ENCODE measurements around the gene SNIP1. TPM values are rescaled to one million over a fixed set of nuclear protein-coding genes. Genes with fewer than 3 reads are reported as not detected.
A peak's percentile ranks its signal among the peaks of the same experiment; 100 is the strongest.
"Not testable (repeated sequence)": the region's sequence is repeated elsewhere in the genome, so short reads cannot be mapped to it uniquely, and the experiment has no call there.

The SNIP1 gene
- total RNA-seq: 29.8 TPM

GRCh38 chr1:37553927-37554808 is at the start of gene SNIP1:
TSS of gene SNIP1 (minus strand) at chr1:37554293. CDS start at chr1:37554229, 64 bp downstream.
- DNase-seq (ENCODE audit: low spot score in 2 of 2) (peak; percentile 97 to 98), FAIRE-seq (no peak)

DNA sequence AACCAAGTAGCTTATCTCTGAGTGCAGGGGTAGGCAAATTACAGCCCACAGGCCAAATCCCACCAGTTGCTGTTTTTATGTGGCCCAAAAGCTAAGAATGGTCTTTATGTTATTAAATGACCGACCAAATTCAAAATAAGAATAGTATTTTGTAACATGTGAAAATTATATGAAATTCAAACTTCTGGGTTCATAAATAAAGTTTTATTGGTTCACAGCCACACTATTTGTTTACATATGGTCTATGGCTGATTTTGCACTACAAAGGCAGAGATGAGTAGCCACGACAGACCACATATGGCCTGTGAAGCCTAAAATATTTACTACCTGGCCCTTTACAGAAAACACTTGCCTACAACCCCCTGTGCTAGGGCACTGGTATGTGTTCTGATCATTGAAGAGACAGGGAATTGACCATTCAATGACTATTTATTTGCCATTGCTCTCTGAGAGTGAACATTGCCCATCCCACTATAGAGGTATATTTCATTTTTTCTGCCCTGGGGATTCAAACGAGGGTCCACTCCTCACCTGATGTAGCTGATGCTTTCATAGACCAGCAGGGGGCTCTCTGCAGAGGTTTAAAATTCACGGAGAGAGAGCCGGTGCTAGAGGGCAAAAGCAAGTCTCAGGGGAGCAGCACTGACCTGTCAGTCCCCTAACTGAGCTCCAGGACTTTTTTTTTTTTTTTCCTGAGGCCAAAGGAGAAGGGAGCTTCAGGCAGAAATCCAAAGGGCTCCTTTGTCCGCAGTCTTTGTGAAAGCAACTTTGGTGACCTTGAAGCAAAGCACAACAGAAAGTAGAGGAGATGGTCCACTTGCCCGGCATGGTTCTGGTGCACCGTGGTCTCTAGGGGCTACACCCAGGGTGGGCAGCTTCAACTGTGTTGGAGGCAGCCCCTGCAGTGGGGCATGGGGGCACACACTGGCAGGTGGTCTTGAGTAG is 48.9 kb upstream of the SNIP1 start:
- FAIRE-seq (no peak), DNase-seq (ENCODE audit: low spot score in 2 of 2) (peak in 1 of 2 donors; percentile 47)

DNA sequence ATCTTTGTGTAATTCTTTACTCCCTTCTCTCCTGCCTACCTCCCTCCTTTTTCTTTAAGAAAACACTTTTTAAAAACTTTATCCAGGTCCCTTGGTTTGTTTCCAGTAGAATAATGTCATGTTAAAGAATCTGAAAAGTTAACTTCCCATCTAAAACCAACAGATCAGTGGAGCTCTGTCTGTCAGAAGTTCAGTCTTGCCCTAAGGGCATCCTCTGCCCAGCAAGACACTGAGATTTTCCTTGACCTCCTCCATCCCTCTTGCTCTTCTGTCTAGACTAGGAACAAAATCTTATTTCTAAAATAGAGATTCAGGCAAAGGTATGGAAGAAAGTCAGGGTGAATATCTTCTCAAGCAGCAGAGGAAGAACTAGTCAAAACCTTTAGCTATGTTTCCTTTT is 47.3 kb upstream of the SNIP1 start:
- FAIRE-seq: no peak
- DNase-seq (ENCODE audit: low spot score in 2 of 2): no peak

DNA sequence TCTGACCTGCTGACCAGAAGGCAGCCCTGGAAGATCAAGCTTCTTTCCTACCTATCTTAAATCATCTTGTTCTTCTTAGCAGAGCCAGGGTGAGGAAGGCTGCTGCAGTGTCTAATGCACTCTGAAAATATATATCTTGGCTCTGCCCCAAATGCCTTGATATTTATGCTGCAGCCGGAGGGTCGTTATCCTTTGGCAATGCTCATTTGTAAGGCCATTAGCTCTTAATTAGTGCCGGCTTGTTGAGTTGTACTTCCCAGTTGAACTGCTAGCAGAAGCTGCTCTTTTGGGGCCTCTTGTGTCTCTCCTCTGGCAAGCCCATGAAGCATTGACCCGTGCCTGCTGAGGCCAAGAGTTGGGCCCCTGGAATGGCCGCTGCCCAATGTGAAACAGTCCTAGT is 45.8 kb upstream of the SNIP1 start:
- DNase-seq (ENCODE audit: low spot score in 2 of 2): no peak

GRCh38 chr1:37596182-37596667 is 42.1 kb upstream of the SNIP1 start:
- DNase-seq (ENCODE audit: low spot score in 2 of 2): no peak
- no peak for FAIRE-seq

More for the DNA sequence above, 45.8 kb upstream of the SNIP1 start:
- FAIRE-seq: no peak

GRCh38 chr1:37595440-37596181 is 41.5 kb upstream of the SNIP1 start, which contains the start of gene GNL2:
TSS of gene GNL2 (minus strand) at chr1:37595937. CDS start at chr1:37595822, 115 bp downstream.
- DNase-seq (ENCODE audit: low spot score in 2 of 2) (peak; percentile 92 to 98), FAIRE-seq (no peak)

- no peak for DNase-seq (ENCODE audit: low spot score in 2 of 2)
- no peak for FAIRE-seq
Measured at GRCh38 chr1:37593726-37594125, 39.6 kb upstream of the SNIP1 start.

GRCh38 chr1:37588939-37589338 is 34.8 kb upstream of the SNIP1 start:
- FAIRE-seq: no peak
- DNase-seq (ENCODE audit: low spot score in 2 of 2): no peak

DNA sequence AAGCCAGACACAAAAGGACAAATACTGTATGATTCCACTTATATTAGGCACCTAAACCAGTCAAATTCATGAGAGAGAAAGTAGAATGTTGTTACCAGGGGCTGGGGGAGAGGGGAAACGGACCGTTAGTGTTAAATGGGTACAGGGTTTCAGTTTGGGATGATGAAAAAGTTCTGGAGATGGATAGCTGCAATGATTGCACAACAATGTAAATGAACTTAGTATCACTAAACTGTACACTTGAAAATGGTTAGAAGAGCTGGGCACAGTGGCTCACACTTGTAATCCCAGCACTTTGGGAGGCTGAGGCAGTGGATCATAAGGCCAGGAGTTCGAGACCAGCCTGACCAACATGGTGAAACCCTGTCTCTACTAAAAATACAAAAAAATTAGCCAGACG is 30.5 kb upstream of the SNIP1 start:
- FAIRE-seq; DNase-seq (ENCODE audit: low spot score in 2 of 2): not testable (repeated sequence)

DNA sequence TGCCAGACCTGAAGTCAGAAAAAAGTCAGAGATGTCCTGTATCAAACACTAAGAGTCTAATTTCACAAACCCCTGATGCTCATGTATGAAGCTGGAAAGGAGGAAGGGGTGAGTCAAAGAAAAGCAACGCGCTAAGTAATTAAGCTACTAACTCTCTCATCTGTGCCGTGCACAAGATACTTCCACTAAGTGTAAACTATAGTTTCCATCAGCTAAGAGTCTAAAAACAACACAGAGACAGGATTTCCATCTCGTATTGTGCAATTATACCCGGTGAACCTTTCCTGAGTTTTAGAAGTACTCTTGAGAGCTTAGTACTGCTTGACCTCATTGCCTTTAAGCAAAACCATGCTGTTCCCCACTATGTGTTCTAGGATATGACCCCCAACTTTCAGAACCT is 21.6 kb upstream of the SNIP1 start:
- DNase-seq (ENCODE audit: low spot score in 2 of 2) (no peak), FAIRE-seq (no peak)

- DNase-seq (ENCODE audit: low spot score in 2 of 2) (no peak), FAIRE-seq (no peak)
Measured at GRCh38 chr1:37574834-37575480, 20.9 kb upstream of the SNIP1 start.

GRCh38 chr1:37570528-37571334 is 16.6 kb upstream of the SNIP1 start:
- FAIRE-seq: no peak
- no peak for DNase-seq (ENCODE audit: low spot score in 2 of 2)

DNA sequence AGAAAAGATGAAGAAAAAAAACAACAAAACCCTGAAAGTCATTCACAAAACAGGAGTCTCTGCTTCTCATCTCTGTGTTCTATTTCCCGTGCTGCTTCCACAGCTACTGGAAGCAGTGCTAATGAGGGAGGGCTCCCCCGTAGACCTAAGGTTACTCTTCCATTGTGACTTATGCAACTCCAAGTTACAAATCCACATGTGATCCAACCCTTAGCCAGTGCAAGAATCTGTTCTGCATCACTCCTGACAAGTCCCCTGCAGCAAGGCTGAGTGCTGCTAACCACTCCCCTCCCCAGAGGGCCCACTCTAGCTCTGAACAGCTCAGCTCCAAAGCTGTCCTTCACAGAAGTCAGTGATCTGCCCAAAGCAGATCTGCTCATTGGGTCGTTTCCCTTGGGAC is 12.9 kb upstream of the SNIP1 start:
- FAIRE-seq (no peak), DNase-seq (ENCODE audit: low spot score in 2 of 2) (no peak)

DNA sequence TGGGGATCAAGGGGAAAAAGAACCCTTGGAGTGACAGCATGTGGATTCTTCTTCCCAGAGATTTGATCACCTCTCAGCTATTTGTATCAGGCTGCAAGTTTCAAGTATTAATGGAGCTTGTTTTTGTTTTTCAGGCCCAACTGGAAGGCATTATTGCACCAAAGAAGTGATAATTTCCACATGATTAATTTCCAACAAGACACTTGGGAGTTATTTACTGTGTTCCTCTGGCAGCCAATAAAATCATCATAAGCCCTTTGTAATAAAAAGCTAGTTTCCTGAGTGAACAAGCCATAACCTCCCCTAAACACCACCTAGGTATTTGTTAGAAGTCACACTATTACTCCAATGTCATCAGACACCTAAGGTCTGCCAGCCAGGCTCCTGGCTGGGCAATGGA is 10.8 kb upstream of the SNIP1 start:
- no peak for DNase-seq (ENCODE audit: low spot score in 2 of 2)
- FAIRE-seq: no peak

DNA sequence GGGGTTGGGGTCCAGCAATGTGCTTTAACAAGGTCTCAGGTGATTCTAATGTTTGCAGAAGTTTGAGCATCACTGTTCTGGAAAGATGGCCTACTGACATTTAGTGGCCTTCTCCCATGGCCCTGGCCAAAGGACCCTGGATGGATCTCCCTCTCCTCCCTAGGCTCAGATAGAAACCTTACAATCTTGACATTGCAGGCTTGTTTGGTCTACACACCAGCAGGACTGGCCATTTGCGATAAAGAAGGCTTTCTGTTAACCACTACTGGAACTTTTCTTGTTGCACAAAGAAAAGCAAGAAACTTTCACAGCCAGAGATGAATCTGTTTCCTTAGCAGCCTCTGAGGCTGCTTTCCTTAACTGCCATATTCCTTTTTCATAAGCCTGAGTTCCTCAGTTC is 8.9 kb upstream of the SNIP1 start:
- FAIRE-seq (no peak), DNase-seq (ENCODE audit: low spot score in 2 of 2) (no peak)

GRCh38 chr1:37561133-37562132 is 7.3 kb upstream of the SNIP1 start:
- DNase-seq (ENCODE audit: low spot score in 2 of 2) (no peak), FAIRE-seq (no peak)

DNA sequence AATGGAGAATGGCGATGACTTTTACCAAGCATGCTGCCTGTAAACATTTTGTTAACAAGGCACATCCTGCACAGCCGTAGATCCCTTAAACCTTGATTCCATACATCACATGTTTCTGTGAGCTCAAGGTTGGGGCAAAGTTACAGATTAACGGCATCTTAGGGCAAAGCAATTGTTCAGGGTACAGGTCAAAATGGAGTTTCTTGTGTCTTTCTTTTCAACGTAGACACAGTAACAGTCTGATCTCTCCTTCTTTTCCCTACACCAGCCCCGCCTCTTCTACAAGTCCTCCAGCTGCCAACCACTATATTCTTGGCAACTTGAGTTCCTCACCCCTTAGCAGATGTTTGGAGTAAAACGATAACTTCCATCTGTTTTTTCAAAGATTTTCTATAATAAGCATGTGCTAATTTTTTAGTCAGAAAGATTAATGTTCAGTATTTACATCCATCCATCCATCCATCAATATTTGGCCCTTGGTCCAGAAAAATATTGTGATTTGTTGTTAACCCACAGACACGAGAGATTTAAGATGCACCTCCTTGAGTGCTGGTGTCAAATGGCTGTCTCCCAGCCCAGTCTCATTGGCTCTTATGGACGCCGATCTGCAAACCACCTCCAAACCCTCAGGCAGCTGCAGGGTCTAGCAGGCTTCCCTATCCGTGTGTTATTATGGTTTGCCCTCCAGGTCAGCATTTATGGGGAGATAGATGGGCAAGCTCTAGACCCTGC is 6.5 kb upstream of the SNIP1 start:
- no peak for DNase-seq (ENCODE audit: low spot score in 2 of 2)
- no peak for FAIRE-seq

All from frontal cortex (tissue), 4 donors.